DND-41 (cell line): Measurements from ENCODE around the gene CEP57L1.
"Not testable (repeated sequence)": the region's sequence is repeated elsewhere in the genome, so short reads cannot be mapped to it uniquely, and the experiment has no call there.

Experiments used
- ATAC-seq: fragments of 200-7000 bp; cut with Tn5 transposase; 3 replicates; pipeline ENCODE4 v1.9.1; 2021; ENCODE audit warnings: low read depth; ENCODE audit not compliant: insufficient read depth
- DNase-seq: peaks from one replicate; pipeline ENCODE4 v3.0.0-alpha.2; 2020
- H2AFZ ChIP-seq: 2 replicates; pipeline ENCODE4 v1.6.0; 2012; ENCODE audit warnings: low read depth, low read length
- H3K27ac ChIP-seq: 2 replicates; pipeline ENCODE4 v1.5.1; 2012; ENCODE audit warnings: low read length, inconsistent platforms
- H3K27me3 ChIP-seq: fragments of 200-600 bp; sonication (generic); 2 replicates; pipeline ENCODE4 v1.6.0; 2012; ENCODE audit warnings: low read length, mild to moderate bottlenecking, inconsistent platforms; ENCODE audit not compliant: insufficient read depth, poor library complexity
- H3K36me3 ChIP-seq: 2 replicates; pipeline ENCODE4 v1.5.1; 2012; ENCODE audit warnings: low read length, inconsistent platforms; ENCODE audit not compliant: insufficient read depth
- H3K4me1 ChIP-seq: 2 replicates; pipeline ENCODE4 v1.5.1; 2012; ENCODE audit warnings: mild to moderate bottlenecking, low read length; ENCODE audit not compliant: insufficient read depth
- H3K4me2 ChIP-seq: 2 replicates; pipeline ENCODE4 v1.6.0; 2012; ENCODE audit warnings: mild to moderate bottlenecking, moderate library complexity, low read length, inconsistent platforms; ENCODE audit not compliant: insufficient read depth
- H3K4me3 ChIP-seq, 2 experiments: fragments of 200-600 bp in 1 of 2; shearing (Covaris generic) in 1 of 2; 2 replicates each; pipeline ENCODE4 v1.5.1; 2012 to 2016; ENCODE audit warnings: inconsistent platforms in 2 of 2, low read length in 2 of 2, mild to moderate bottlenecking in 2 of 2, low read depth in 1 of 2, moderate library complexity in 1 of 2
- H3K79me2 ChIP-seq: 2 replicates; pipeline ENCODE4 v1.6.0; 2012; ENCODE audit warnings: low read length, inconsistent platforms; ENCODE audit not compliant: insufficient read depth
- H3K9ac ChIP-seq: 2 replicates; pipeline ENCODE4 v1.6.0; 2012; ENCODE audit warnings: low read depth, mild to moderate bottlenecking, inconsistent platforms, low read length, moderate library complexity
- H3K9me3 ChIP-seq: 2 replicates; pipeline ENCODE4 v1.5.1; 2012; ENCODE audit warnings: low read length, moderate library complexity, mild to moderate bottlenecking, inconsistent platforms; ENCODE audit not compliant: insufficient read depth, severe bottlenecking
- H4K20me1 ChIP-seq: 2 replicates; pipeline ENCODE4 v1.6.0; 2012; ENCODE audit warnings: low read length; ENCODE audit not compliant: insufficient read depth
- CTCF ChIP-seq: IDR thresholded peaks from 2 replicates; pipeline ENCODE4 v1.5.1; 2012; ENCODE audit warnings: borderline replicate concordance, low read length, moderate library complexity, mild to moderate bottlenecking; ENCODE audit not compliant: poor library complexity, severe bottlenecking; ENCODE audit errors: extremely low read depth
- EZH2 ChIP-seq: IDR thresholded peaks from 3 replicates; pipeline ENCODE4 v1.6.1; 2012; ENCODE audit warnings: borderline replicate concordance, low read depth, mild to moderate bottlenecking, moderate library complexity, low read length, inconsistent platforms; ENCODE audit not compliant: severe bottlenecking

CEP57L1 gene

DNA sequence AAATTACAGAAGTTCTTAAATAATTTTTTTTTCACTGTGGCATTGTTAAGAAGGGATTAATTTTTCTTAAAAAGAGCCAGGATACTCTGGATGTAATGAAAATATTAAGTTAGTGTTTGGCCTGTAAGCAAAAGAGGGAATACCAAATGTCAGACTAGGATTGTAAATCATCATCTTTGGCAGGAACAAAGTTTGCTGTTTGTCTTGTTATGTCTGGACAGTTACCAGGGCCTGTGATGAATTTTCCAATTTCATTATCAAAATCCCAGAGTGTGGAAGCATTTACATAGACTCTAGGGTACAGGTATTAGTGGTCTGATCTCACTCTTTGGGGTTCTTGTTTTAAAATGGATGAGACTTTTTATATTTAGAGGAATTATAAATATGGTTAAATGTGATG, 26.1 kb downstream of the CEP57L1 start:
- Histone ChIP-seq H3K36me3 (no peaks in the 10 kb centered on the region), H3K9me3 (no peaks in the 10 kb centered on the region), H2AFZ (no peak overlapping the region), H3K9ac (no peak overlapping the region), H3K27me3 (no peaks in the 10 kb centered on the region), H3K4me2 (no peak overlapping the region), H3K4me1 (peaks cover 23% of the 10 kb centered on the region), H3K27ac (no peak overlapping the region), H3K4me3 (no peak overlapping the region), H3K79me2 (peaks cover 60% of the 10 kb centered on the region), H4K20me1 (peaks cover 9% of the 10 kb centered on the region; the same call in 1 of the 2 replicates)
- no peak for ATAC-seq
- DNase-seq = no peak
- TF ChIP-seq EZH2 (no peak), CTCF (no peak)

GRCh38 chr6:109124219-109124618, 28.9 kb downstream of the CEP57L1 start:
- H3K4me3 ChIP-seq = no peak overlapping the region
- no peak for DNase-seq
- no peaks in the 10 kb centered on the region for H3K9me3 ChIP-seq
- H3K4me2 ChIP-seq = no peak overlapping the region
- H3K27me3 ChIP-seq = no peaks in the 10 kb centered on the region
- H2AFZ ChIP-seq = no peak overlapping the region
- ATAC-seq = no peak
- TF ChIP-seq CTCF (no peak), EZH2 (no peak)
- no peak overlapping the region for H3K9ac ChIP-seq
- H3K4me1 ChIP-seq = peaks cover 12% of the 10 kb centered on the region
- peaks cover 2% of the 10 kb centered on the region; the same call in 1 of the 2 replicates for H3K36me3 ChIP-seq
- no peak overlapping the region for H3K27ac ChIP-seq
- H4K20me1 ChIP-seq = peaks cover 6% of the 10 kb centered on the region; the same call in 1 of the 2 replicates
- peaks cover 37% of the 10 kb centered on the region for H3K79me2 ChIP-seq

DNA sequence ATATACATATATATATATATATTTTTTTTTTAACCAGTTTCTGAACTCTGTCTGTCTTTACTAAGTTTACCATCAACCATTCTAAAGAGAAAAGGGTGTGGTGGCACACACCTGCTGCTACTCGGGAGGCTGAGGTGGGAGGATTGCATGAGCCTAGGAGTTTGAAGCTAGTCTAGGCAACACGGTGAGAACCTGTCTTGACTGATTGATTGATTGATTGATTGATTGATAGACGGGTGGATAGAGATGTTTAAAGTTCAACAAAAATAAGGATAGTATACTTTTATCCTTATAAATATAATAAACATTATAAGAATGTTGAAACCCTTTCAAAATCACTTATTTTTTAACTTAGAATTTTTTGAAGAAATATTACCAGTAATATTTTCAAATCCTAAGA, 30.2 kb downstream of the CEP57L1 start:
- H3K4me2 ChIP-seq = no peak overlapping the region
- no peak overlapping the region for H3K9ac ChIP-seq
- H3K9me3 ChIP-seq = no peaks in the 10 kb centered on the region
- peaks cover 2% of the 10 kb centered on the region; the same call in 1 of the 2 replicates for H4K20me1 ChIP-seq
- H3K4me3 ChIP-seq = no peak overlapping the region
- no peak overlapping the region for H3K27ac ChIP-seq
- peaks cover 31% of the 10 kb centered on the region for H3K79me2 ChIP-seq
- ATAC-seq (no peak), DNase-seq (no peak)
- H3K27me3 ChIP-seq = no peaks in the 10 kb centered on the region
- no peak overlapping the region for H2AFZ ChIP-seq
- no peak for TF ChIP-seq EZH2
- TF ChIP-seq CTCF = no peak
- peaks cover 5% of the 10 kb centered on the region; the same call in 1 of the 2 replicates for H3K36me3 ChIP-seq
- no peaks in the 10 kb centered on the region for H3K4me1 ChIP-seq

- Histone ChIP-seq H3K4me2 (no peak overlapping the region), H3K79me2 (peaks cover 3% of the 10 kb centered on the region; the same call in 1 of the 2 replicates), H3K9ac (no peak overlapping the region), H3K27ac (no peak overlapping the region), H3K9me3 (no peaks in the 10 kb centered on the region), H2AFZ (no peak overlapping the region), H3K4me1 (no peaks in the 10 kb centered on the region), H3K27me3 (no peaks in the 10 kb centered on the region), H3K36me3 (peaks cover 9% of the 10 kb centered on the region; the same call in 1 of the 2 replicates), H3K4me3 (no peak overlapping the region), H4K20me1 (no peaks in the 10 kb centered on the region)
- no peak for DNase-seq
- ATAC-seq = no peak
- TF ChIP-seq CTCF (no peak), EZH2 (no peak)
Observed at GRCh38 chr6:109130065-109130464, 34.8 kb downstream of the CEP57L1 start.

DNA sequence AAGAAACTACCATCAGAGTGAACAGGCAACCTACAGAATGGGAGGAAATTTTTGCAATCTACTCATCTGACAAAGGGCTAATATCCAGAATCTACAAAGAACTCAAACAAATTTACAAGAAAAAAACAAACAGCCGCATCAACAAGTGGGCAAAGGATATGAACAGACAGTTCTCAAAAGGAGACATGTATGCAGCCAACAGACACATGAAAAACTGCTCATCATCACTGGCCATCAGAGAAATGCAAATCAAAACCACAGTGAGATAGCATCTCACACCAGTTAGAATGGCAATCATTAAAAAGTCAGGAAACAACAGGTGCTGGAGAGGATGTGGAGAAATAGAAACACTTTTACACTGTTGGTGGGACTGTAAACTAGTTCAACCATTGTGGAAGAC, 40.3 kb downstream of the CEP57L1 start:
- H3K4me1 ChIP-seq, DNase-seq, H2AFZ ChIP-seq, H3K4me2 ChIP-seq, H3K4me3 ChIP-seq, H3K9ac ChIP-seq, H3K27ac ChIP-seq, H3K27me3 ChIP-seq, H3K36me3 ChIP-seq, ATAC-seq, H3K9me3 ChIP-seq, H3K79me2 ChIP-seq, H4K20me1 ChIP-seq: not testable (repeated sequence)
